Activated CD8-positive, alpha-beta T cell treated with anti-CD3 and anti-CD28 coated beads for 36 hours (primary cell): ENCODE results near the gene AASDH. TPM values are rescaled to one million over a fixed set of nuclear protein-coding genes. Genes with fewer than 3 reads are reported as not detected.

Source experiments
- ATAC-seq: fragments of 200-7000 bp; cut with Tn5 transposase; one replicate; pipeline ENCODE4 v1.10.0; 2021; ENCODE audit warnings: mild to moderate bottlenecking, moderate library complexity
- CTCF ChIA-PET: fragments of 350-600 bp; sonication (Branson Sonifier 250); formaldehyde crosslinking; loops from one replicate; lab custom pipeline; 2021; ENCODE audit warnings: antibody characterized with exemption; lab: Charles Lee
- POLR2A ChIA-PET: fragments of 350-600 bp; sonication (Branson Sonifier 250); formaldehyde crosslinking; loops from one replicate; lab custom pipeline; 2021; ENCODE audit warnings: antibody characterized with exemption; lab: Charles Lee
- DNase-seq: peaks from one replicate; pipeline ENCODE4 v3.0.0-alpha.2; 2020
- H3K27ac Mint-ChIP-seq: one replicate; pipeline ENCODE4 v1.8.0; 2021; ENCODE audit warnings: mild to moderate bottlenecking, mixed read lengths
- H3K27me3 Mint-ChIP-seq: one replicate; pipeline ENCODE4 v1.8.0; 2021; ENCODE audit warnings: mixed read lengths
- H3K36me3 Mint-ChIP-seq: one replicate; pipeline ENCODE4 v1.8.0; 2021; ENCODE audit warnings: low read depth, mixed read lengths
- H3K4me1 Mint-ChIP-seq: one replicate; pipeline ENCODE4 v1.8.0; 2021; ENCODE audit warnings: low read depth, mixed read lengths
- H3K4me3 Mint-ChIP-seq: one replicate; pipeline ENCODE4 v1.8.0; 2021; ENCODE audit warnings: mild to moderate bottlenecking, moderate library complexity, mixed read lengths
- H3K9me3 Mint-ChIP-seq: one replicate; pipeline ENCODE4 v1.8.0; 2021; ENCODE audit warnings: mixed read lengths
- CTCF ChIP-seq: fragments of 200-600 bp; IDR thresholded peaks from one replicate; pipeline ENCODE4 v1.8.0; 2022; ENCODE audit warnings: antibody characterized with exemption, mild to moderate bottlenecking
- intact Hi-C: fragments of 100-400 bp; cut with micrococcal nuclease; formaldehyde crosslinking; loops from one replicate; pipeline ENCODE4 v1.10.0; 2022
- total RNA-seq, 2 experiments: library from RNA; stranded (reverse); gene quantifications; one replicate each; pipeline ENCODE4 v1.2.3, GENCODE V29; 2021

AASDH gene
- total RNA-seq, 2 experiments from 2014 or later: 14.5 to 14.7 TPM

- POLR2A ChIA-PET: no interaction called here
- DNase-seq (no peak), ATAC-seq (no peak)
- Mint-ChIP-seq H3K27me3 (no peaks in the 10 kb centered on the region), H3K9me3 (no peaks in the 10 kb centered on the region), H3K36me3 (no peaks in the 10 kb centered on the region), H3K4me3 (no peak overlapping the region), H3K4me1 (no peaks in the 10 kb centered on the region), H3K27ac (no peak overlapping the region)
- intact Hi-C loops: no loop called here
- CTCF ChIA-PET: no interaction called here
- no peak for TF ChIP-seq CTCF
Measured at GRCh38 chr4:56326363-56326762, 60.9 kb downstream of the AASDH start.

- intact Hi-C loops: no loop called here
- no peak overlapping the region for H3K27ac Mint-ChIP-seq
- no peak overlapping the region for H3K4me3 Mint-ChIP-seq
- no peaks in the 10 kb centered on the region for H3K36me3 Mint-ChIP-seq
- no peaks in the 10 kb centered on the region for H3K4me1 Mint-ChIP-seq
- H3K9me3 Mint-ChIP-seq: no peaks in the 10 kb centered on the region
- POLR2A ChIA-PET: interaction anchor here (0.9 kb wide), 1 partner anchor 527 kb away, joined by 3 read pairs; no protein-coding TSS in a partner anchor
- no peak for DNase-seq
- CTCF ChIA-PET: no interaction called here
- ATAC-seq: no peak
- no peaks in the 10 kb centered on the region for H3K27me3 Mint-ChIP-seq
- TF ChIP-seq CTCF: no peak
Measured at GRCh38 chr4:56324011-56324610, 63.2 kb downstream of the AASDH start.

GRCh38 chr4:56323327-56323726, 64.0 kb downstream of the AASDH start:
- H3K9me3 Mint-ChIP-seq: no peaks in the 10 kb centered on the region
- DNase-seq: no peak
- H3K27me3 Mint-ChIP-seq: no peaks in the 10 kb centered on the region
- no peak overlapping the region for H3K4me3 Mint-ChIP-seq
- ChIA-PET CTCF (no interaction called here), POLR2A (no interaction called here)
- H3K27ac Mint-ChIP-seq: no peak overlapping the region
- no peaks in the 10 kb centered on the region for H3K4me1 Mint-ChIP-seq
- intact Hi-C loops: no loop called here
- H3K36me3 Mint-ChIP-seq: no peaks in the 10 kb centered on the region
- no peak for TF ChIP-seq CTCF
- no peak for ATAC-seq

GRCh38 chr4:56321251-56321650, 66.0 kb downstream of the AASDH start:
- H3K4me3 Mint-ChIP-seq: no peak overlapping the region
- ATAC-seq (no peak), DNase-seq (no peak)
- H3K36me3 Mint-ChIP-seq: no peaks in the 10 kb centered on the region
- H3K4me1 Mint-ChIP-seq: no peaks in the 10 kb centered on the region
- no peaks in the 10 kb centered on the region for H3K27me3 Mint-ChIP-seq
- intact Hi-C loops: no loop called here
- ChIA-PET CTCF (no interaction called here), POLR2A (no interaction called here)
- no peaks in the 10 kb centered on the region for H3K9me3 Mint-ChIP-seq
- TF ChIP-seq CTCF: no peak
- H3K27ac Mint-ChIP-seq: no peak overlapping the region

GRCh38 chr4:56320293-56320692, 67.0 kb downstream of the AASDH start:
- CTCF ChIA-PET: no interaction called here
- Mint-ChIP-seq H3K36me3 (no peaks in the 10 kb centered on the region), H3K9me3 (no peaks in the 10 kb centered on the region)

More at GRCh38 chr4:56320293-56320692, 67.0 kb downstream of the AASDH start:
- H3K27ac Mint-ChIP-seq: no peak overlapping the region
- intact Hi-C loops: no loop called here
- no peaks in the 10 kb centered on the region for H3K4me1 Mint-ChIP-seq
- H3K4me3 Mint-ChIP-seq: no peak overlapping the region
- ATAC-seq (no peak), DNase-seq (no peak)
- H3K27me3 Mint-ChIP-seq: no peaks in the 10 kb centered on the region
- POLR2A ChIA-PET: no interaction called here
- TF ChIP-seq CTCF: no peak
